LNCaP clone FGC (cell line): ENCODE results near the gene TWSG1.
"Not testable (repeated sequence)": the region's sequence is repeated elsewhere in the genome, so short reads cannot be mapped to it uniquely, and the experiment has no call there.

Experiments used
- DNase-seq: peaks from one replicate; pipeline ENCODE4 v3.0.0-alpha.2; 2011; ENCODE audit warnings: low read depth
- H3K4me3 ChIP-seq: 2 replicates; pipeline ENCODE4 v1.5.1; 2011; ENCODE audit warnings: mild to moderate bottlenecking, low read depth, low read length, control low read depth
- TF ChIP-seq, protein P1 (sequence below): IDR thresholded peaks from 2 replicates; pipeline ENCODE4 v1.5.1; 2012; ENCODE audit warnings: mild to moderate bottlenecking; ENCODE audit not compliant: control insufficient read depth, insufficient read depth; ENCODE audit errors: extremely low read depth

Gene TWSG1

DNA sequence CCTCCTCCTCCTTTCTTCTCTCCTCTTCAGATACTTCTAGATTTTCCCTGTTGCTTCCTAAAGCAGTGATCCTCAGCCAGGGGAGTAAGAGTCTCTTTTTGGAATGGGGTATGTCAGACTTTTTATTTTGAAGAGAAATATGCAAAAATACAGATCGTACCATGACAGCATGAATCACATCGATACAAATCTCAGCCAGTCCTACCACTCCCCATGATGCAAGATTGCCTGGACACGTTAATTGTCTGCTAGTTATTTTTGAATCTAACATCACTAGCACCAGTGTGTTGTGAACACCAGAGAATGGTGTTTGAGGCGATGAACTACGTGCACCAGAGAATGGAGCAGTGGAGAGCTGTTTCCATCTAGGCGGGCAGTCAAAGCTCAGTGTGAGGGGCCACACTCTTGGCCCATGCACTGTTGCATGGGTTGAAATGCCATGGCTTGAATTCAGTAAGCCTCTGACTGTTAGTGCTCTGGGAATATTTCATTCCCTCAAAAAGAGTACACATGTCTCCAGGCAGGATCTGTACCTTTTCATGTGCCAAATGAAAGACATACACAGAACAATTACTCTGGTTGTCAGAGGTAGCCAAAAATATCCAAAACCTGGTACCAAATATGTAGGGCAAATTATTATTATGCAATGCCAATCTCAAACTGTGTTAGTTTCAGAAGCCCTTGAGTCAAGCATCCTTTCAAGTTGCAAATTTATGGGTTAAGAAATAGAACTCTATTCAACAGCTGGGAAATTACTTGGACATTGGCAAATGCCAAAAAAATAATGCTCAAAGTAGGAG is 94.5 kb downstream of the TWSG1 start:
- DNase-seq = no peak
- no peak overlapping the region for H3K4me3 ChIP-seq
- TF ChIP-seq, protein P1, sequence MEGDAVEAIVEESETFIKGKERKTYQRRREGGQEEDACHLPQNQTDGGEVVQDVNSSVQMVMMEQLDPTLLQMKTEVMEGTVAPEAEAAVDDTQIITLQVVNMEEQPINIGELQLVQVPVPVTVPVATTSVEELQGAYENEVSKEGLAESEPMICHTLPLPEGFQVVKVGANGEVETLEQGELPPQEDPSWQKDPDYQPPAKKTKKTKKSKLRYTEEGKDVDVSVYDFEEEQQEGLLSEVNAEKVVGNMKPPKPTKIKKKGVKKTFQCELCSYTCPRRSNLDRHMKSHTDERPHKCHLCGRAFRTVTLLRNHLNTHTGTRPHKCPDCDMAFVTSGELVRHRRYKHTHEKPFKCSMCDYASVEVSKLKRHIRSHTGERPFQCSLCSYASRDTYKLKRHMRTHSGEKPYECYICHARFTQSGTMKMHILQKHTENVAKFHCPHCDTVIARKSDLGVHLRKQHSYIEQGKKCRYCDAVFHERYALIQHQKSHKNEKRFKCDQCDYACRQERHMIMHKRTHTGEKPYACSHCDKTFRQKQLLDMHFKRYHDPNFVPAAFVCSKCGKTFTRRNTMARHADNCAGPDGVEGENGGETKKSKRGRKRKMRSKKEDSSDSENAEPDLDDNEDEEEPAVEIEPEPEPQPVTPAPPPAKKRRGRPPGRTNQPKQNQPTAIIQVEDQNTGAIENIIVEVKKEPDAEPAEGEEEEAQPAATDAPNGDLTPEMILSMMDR = no peak

DNA sequence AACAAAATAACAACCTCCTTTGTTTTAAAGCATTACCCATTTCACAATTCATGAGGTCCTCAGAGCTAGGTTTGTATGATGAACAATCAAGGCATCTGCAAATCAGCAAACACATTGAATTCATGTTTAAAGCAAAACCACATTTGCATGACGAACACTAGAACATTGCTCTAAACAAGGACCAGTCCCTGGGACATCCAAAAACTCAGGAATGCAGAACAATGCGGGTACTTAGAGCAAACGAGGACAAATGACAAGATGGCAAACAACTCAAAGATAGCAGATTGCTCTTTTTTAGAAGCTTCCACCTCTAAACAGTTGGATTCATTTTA is 95.1 kb downstream of the TWSG1 start:
- TF ChIP-seq, protein P1 = no peak
- no peak overlapping the region for H3K4me3 ChIP-seq
- no peak for DNase-seq

DNA sequence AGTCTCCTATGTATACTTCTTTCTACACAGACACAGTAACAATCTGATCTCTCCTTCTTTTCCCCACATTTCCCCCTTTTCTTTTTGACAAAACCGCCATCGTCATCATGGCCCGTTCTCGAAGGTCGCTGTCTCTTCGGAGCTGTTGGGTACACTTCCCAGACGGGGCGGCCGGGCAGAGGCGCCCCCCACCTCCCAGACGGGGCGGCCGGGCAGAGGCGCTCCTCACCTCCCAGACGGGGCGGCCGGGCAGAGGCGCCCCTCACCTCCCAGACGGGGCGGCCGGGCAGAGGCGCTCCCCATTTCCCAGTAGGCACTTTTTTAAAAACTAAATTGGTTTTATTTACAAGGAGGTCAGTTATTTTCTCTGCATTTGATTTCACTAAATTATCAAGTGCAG is 95.7 kb downstream of the TWSG1 start:
- DNase-seq, H3K4me3 ChIP-seq: not testable (repeated sequence)

DNA sequence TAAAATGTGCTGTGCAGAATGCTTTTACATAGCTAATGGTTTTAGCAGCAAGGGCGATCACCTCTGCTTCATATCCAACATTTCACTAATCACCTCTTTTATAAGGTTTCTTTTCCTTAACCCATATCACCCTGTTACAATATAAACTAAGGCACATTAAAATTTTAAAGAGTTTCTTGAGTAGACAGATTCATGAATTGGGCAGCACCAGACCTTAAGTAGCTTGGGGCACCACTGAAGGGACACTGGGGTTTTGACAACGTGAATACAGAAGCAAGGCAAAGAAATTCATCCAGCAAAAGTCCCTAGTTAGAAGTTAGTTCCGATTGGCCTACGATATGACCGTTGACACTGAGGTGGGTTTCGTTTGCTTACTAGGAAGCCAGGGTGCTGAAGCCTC is 96.7 kb downstream of the TWSG1 start:
- no peak overlapping the region for H3K4me3 ChIP-seq
- DNase-seq = no peak
- TF ChIP-seq, protein P1 = no peak

DNA sequence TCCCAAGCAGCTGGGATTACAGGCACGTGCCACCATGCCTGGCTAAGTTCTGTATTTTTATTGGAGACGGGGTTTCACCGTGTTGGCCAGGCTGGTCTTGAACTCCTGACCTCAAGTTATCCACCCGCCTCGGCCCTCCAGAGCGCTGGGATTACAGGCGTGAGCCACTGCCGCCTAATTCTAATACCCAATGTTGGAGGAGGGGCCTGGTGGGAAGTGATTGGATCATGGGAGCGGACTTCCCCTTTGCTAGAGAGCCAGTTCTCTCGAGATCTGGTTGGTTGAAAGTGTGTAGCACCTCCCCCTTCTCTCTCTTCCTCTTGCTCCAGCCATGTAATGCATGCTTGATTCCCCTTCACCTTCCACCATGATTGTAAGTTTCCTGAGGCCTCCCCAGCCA is 98.5 kb downstream of the TWSG1 start:
- DNase-seq, H3K4me3 ChIP-seq: not testable (repeated sequence)

DNA sequence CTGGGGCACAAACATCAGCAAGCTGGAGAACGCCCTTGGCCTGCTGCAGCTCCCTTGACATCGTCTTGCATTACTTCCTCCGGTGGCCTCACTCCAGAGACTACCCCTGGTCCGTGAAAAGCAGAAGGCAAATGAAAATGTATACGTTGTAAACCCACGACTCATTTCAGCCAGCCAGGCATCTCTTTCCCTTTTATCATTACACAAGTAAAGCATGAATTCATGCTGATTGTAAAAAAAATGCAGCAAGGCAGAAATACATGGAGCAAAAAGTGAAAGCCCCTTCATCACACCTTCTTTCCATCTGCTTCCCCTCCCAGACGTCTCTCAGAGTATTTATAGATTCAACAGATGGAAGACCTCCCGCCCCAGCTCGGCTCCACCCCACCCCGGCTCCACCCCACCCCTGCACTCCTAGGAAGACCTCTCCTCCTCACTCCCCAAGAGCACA is 99.1 kb downstream of the TWSG1 start:
- DNase-seq = no peak
- H3K4me3 ChIP-seq = no peak overlapping the region
- TF ChIP-seq, protein P1 = no peak

DNA sequence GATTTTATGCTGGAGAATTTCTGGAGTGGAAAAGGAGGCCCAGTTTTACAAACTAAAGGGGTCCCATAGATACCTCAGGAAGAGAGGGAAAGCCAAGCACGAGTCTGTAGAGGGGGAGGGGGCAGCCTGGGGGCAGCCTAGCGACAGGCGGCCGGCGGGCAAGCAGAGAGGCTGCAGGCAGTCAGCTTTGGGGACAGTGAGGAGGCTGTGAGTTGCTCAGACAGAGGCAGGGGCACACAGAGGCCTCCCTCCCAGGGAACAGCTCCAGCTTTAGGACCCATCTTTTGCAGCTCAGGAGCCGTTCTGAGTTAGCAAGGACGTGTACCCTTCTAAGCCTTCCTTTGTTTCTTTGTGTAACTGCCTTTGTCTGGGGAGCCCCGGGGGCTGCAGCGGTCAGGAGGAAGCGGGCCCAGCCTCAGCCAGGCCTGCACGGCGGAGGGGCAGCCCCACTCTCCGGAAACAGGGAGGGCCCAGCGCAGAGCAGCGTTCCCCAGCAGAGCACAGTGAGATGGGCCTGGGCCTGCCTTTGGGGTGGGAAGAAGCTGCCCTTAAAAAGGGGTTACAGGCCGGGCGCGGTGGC is 99.6 kb downstream of the TWSG1 start:
- DNase-seq = no peak
- TF ChIP-seq, protein P1 = no peak
- no peak overlapping the region for H3K4me3 ChIP-seq

DNA sequence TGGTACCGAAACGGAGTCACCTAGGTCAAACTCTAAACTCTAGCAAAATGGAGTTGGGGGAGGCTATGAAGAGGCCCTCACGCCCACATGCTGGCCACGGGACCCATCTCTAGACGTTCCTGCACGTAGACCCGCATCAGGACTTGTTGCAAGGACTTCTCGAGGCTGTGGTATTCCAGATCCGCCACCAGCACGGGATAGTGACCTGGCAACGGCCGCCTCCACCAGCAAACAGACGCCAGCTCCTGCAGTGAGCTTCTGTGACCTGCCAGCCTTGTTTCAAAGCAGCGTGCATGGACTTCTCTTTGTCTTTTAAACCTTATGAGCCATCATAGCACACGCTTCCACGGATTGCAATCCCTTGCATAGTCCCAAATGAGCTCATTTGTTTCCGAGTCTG is 100.5 kb downstream of the TWSG1 start:
- DNase-seq = no peak
- no peak overlapping the region for H3K4me3 ChIP-seq
- TF ChIP-seq, protein P1 = no peak
